Pancreas (tissue), 10 donors: ENCODE data around the gene EIF5A2. TPM values are rescaled to one million over a fixed set of nuclear protein-coding genes. Genes with fewer than 3 reads are reported as not detected.
"Not testable (repeated sequence)": the region's sequence is repeated elsewhere in the genome, so short reads cannot be mapped to it uniquely, and the experiment has no call there.

ENCODE experiments used
- ATAC-seq, 4 donors: fragments of 200-7000 bp; cut with Tn5 transposase; one replicate each; pipeline versions ENCODE4 v1.8.0 to v1.9.1; 2020; ENCODE audit warnings: mild to moderate bottlenecking in 4 of 4, moderate library complexity in 4 of 4
- DNase-seq, 6 donors: peaks; one replicate each; pipeline ENCODE4 v3.0.0-alpha.2; 2020
- FAIRE-seq: peaks from 2 replicates; lab custom pipeline; 2012; peaks lifted over from hg19 to GRCh38; lab: Jason Lieb, UNC
- H3K27ac ChIP-seq, 4 donors: fragments of 200-600 bp; sonication (generic); 1 replicate in 3 of 4; 2 replicates in 1 of 4; pipeline versions ENCODE4 v1.5.0 to v1.8.0; 2020
- H3K27me3 ChIP-seq, 4 donors: fragments of 200-600 bp; one replicate each; pipeline ENCODE4 v1.8.0; 2021
- H3K36me3 ChIP-seq, 3 donors: fragments of 200-600 bp; sonication (generic) in 1 of 3; one replicate each; pipeline versions ENCODE4 v1.5.0 to v1.8.0; 2020 to 2021
- H3K4me1 ChIP-seq, 3 donors: fragments of 200-600 bp; one replicate each; pipeline ENCODE4 v1.8.0; 2021
- H3K4me3 ChIP-seq, 4 donors: fragments of 200-600 bp; sonication (generic) in 2 of 4; one replicate each; pipeline versions ENCODE4 v1.5.0 to v1.8.0; 2020 to 2021
- H3K9me3 ChIP-seq, 4 donors: fragments of 200-600 bp; one replicate each; pipeline ENCODE4 v1.8.0; 2021
- WGBS, 2 donors: extraction: QIAGEN DNeasy Blood & Tissue Kit; methylation state at CpG; one replicate each; pipeline ENCODE4 v1.1.7; 2013; 5-methylcytosine and 5-hydroxymethylcytosine counted together
- intact Hi-C, 3 donors: fragments of 100-400 bp; cut with DNase I; formaldehyde crosslinking; loops; one replicate each; pipeline versions ENCODE4 v1.11.1 to v1.14.2; 2022
- polyA plus RNA-seq, 2 donors: library from polyadenylated mRNA; stranded (reverse); fragments of 200-250 nt; gene quantifications; one replicate each; pipeline ENCODE4 v1.2.3, GENCODE V29; 2013
- total RNA-seq, 6 donors: library from RNA; stranded (reverse); fragmentation: NEBNext Ultra II Directional in 4 of 6; extraction: Animal tissue kit (Norgen Biotek cat#: 25700) in 4 of 6; gene quantifications; one replicate each; pipeline versions ENCODE4 v1.2.1 to v1.2.4, GENCODE V29; 2021 to 2023
- TF ChIP-seq, protein P1 (sequence below), 4 donors: fragments of 200-600 bp; sonication (generic) in 3 of 4; IDR thresholded peaks; one replicate each; pipeline versions ENCODE4 v1.5.0 to v1.8.0; 2021; ENCODE audit warnings: antibody characterized with exemption in 4 of 4
- donor health status: healthy with polysubstance abuse.
- donor health status: DM: no; HTN: no; CAD: no; lungs with moderate emphysema.
- donor health status: DM: no; HTN: no; CAD: no.
- donor health status: control.
- donor health status: control.
- donor health status: Bipolar disorder and iron deficiency.
- donor health status: DM: yes; HTN: yes; CAD: no.
- donor health status: DM: no; HTN: no; CAD: no.
- donor health status: DM: no; HTN: no; CAD: no.
- donor health status: DM: yes; HTN: yes; CAD: no.

Gene EIF5A2
- total and polyA plus RNA-seq, 8 donors, result 0.99 to 6.7 (median 3.9) TPM

DNA sequence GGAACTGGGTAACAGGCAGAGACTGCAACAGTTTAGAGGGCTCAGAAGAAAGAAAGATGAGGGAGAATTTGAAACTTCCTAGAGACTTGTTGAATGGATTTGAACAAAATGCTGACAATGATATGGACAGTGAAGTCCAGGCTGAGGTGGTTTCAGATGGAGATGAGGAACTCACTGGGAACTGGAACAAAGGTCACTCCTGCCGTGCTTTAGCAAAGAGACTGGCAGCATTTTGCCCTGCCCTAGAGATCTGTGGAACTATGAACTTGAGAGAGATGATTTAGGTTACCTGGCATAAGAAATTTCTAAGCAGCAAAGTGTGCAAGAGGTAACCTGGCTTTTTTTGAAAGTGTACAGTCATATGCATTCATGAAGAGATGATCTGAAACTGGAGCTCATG is 11.7 kb downstream of the EIF5A2 start:
- Histone ChIP-seq H3K27me3 (no peaks in the 10 kb centered on the region), H3K27ac (no peak overlapping the region), H3K4me3 (no peak overlapping the region), H3K36me3 (no peaks in the 10 kb centered on the region), H3K4me1 (no peaks in the 10 kb centered on the region), H3K9me3 (no peaks in the 10 kb centered on the region)
- WGBS, 2 donors, result 90 to 94% methylated on average over 1 of the region's 1 CpG
- FAIRE-seq, result no peak
- TF ChIP-seq, protein P1, sequence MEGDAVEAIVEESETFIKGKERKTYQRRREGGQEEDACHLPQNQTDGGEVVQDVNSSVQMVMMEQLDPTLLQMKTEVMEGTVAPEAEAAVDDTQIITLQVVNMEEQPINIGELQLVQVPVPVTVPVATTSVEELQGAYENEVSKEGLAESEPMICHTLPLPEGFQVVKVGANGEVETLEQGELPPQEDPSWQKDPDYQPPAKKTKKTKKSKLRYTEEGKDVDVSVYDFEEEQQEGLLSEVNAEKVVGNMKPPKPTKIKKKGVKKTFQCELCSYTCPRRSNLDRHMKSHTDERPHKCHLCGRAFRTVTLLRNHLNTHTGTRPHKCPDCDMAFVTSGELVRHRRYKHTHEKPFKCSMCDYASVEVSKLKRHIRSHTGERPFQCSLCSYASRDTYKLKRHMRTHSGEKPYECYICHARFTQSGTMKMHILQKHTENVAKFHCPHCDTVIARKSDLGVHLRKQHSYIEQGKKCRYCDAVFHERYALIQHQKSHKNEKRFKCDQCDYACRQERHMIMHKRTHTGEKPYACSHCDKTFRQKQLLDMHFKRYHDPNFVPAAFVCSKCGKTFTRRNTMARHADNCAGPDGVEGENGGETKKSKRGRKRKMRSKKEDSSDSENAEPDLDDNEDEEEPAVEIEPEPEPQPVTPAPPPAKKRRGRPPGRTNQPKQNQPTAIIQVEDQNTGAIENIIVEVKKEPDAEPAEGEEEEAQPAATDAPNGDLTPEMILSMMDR (IDR thresholded peaks at IDR 0.05), result no peak
- no peak for ATAC-seq
- intact Hi-C loops, result no loop called here
- DNase-seq, result no peak

DNA sequence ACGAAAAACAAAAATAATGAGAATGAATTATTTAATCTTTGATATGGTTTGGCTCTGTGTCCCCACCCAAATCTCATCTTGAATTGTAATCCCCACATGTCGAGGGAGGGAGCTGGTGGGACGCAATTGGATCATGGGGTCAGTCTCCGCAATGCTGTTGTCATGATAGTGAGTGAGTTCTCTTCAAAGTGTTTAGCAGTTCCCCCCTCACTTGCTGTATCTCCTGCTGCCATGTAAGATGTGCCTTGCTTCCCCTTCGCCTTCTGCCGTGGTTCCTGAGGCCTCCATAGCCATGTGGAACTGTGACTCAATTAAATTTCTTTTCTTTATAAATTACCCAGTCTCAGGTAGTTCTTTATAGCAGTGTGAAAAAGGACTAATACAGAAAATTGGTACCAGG is 12.1 kb downstream of the EIF5A2 start:
- FAIRE-seq, ATAC-seq: not testable (repeated sequence)
- WGBS, 2 donors, result 87 to 98% methylated on average over 6 of the region's 6 CpGs

DNA sequence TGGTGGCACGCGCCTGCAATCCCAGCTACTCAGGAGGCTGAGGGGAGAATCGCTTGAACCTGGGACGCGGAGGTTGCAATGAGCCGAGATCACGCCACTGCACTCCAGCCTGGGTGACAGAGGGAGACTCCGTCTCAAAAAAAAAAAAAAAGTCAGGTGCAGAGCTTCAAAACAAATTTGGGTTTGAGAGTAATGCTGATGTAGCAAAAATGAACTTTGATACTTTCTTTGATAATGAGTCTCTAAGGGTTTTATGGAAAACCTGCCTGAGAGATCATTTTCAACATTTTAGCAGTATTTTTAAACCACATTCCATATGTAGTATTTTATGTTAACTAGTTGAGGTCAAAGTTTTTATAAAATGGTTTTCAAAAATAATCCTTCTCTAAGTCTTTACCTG is 14.5 kb downstream of the EIF5A2 start:
- FAIRE-seq (no peak), DNase-seq (no peak), ATAC-seq (no peak)
- no peaks in the 10 kb centered on the region for H3K36me3 ChIP-seq
- intact Hi-C loops, result no loop called here
- no peaks in the 10 kb centered on the region for H3K9me3 ChIP-seq
- H3K27me3 ChIP-seq, result no peaks in the 10 kb centered on the region
- TF ChIP-seq, protein P1 (IDR thresholded peaks at IDR 0.05), result no peak
- no peaks in the 10 kb centered on the region for H3K4me1 ChIP-seq
- WGBS, 2 donors, result 97 to 99% methylated on average over 8 of the region's 8 CpGs
- H3K27ac ChIP-seq, result no peak overlapping the region
- H3K4me3 ChIP-seq, result no peak overlapping the region

More for the DNA sequence above, 12.1 kb downstream of the EIF5A2 start:
- H3K9me3 ChIP-seq, H3K4me3 ChIP-seq, DNase-seq, H3K36me3 ChIP-seq, H3K27me3 ChIP-seq, intact Hi-C loops, H3K27ac ChIP-seq, H3K4me1 ChIP-seq: not testable (repeated sequence)

DNA sequence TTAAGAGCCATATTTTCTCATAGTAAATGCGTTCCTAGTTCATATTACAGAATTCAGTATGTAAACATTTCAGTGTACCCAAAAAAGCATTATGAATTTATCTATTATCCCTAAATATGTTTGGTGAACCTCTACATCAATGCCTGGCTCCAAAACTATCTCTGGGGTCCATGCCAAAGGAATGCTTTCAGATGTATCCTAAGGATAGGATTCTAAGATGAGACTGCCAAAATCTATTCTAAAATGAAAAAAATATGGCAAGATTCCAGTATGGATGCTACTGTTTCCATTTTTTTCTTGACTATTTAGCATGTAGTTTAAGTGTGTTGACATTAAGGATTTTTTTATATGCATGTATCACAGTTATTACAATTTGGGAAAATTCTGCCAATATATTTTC is 18.8 kb downstream of the EIF5A2 start:
- ATAC-seq (no peak), FAIRE-seq (no peak), DNase-seq (no peak)
- TF ChIP-seq, protein P1 (IDR thresholded peaks at IDR 0.05), result no peak
- no peaks in the 10 kb centered on the region for H3K36me3 ChIP-seq
- no peak overlapping the region for H3K4me3 ChIP-seq
- 69 to 74% methylated on average over 1 of the region's 1 CpG for WGBS, 2 donors
- H3K27me3 ChIP-seq, result no peaks in the 10 kb centered on the region
- H3K27ac ChIP-seq, result no peak overlapping the region
- H3K4me1 ChIP-seq, result no peaks in the 10 kb centered on the region
- intact Hi-C loops, result no loop called here
- H3K9me3 ChIP-seq, result no peaks in the 10 kb centered on the region

DNA sequence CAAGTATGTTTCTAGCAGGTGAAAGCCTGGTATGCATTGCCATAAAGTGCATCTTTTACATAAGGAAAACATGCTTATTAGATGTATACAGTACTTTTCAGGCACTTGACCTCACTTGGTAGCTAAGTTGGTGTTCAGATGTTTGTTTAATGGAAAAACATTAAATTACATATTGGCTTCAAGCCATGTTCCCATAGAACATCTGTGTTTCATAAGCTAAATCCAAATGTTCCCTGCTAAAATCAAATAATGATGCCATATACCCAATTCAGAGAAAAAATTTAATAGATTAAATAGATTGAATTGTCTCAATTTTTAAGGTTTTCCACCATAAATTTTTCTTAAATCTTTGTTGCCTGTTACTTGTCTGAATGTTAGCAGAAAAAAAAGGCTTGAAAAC is 19.3 kb downstream of the EIF5A2 start:
- intact Hi-C loops, result no loop called here
- H3K9me3 ChIP-seq, result no peaks in the 10 kb centered on the region
- no peak overlapping the region for H3K27ac ChIP-seq
- no peaks in the 10 kb centered on the region for H3K36me3 ChIP-seq
- ATAC-seq (no peak), DNase-seq (no peak), FAIRE-seq (no peak)
- H3K4me3 ChIP-seq, result no peak overlapping the region
- H3K4me1 ChIP-seq, result no peaks in the 10 kb centered on the region
- TF ChIP-seq, protein P1 (IDR thresholded peaks at IDR 0.05), result no peak
- H3K27me3 ChIP-seq, result no peaks in the 10 kb centered on the region

DNA sequence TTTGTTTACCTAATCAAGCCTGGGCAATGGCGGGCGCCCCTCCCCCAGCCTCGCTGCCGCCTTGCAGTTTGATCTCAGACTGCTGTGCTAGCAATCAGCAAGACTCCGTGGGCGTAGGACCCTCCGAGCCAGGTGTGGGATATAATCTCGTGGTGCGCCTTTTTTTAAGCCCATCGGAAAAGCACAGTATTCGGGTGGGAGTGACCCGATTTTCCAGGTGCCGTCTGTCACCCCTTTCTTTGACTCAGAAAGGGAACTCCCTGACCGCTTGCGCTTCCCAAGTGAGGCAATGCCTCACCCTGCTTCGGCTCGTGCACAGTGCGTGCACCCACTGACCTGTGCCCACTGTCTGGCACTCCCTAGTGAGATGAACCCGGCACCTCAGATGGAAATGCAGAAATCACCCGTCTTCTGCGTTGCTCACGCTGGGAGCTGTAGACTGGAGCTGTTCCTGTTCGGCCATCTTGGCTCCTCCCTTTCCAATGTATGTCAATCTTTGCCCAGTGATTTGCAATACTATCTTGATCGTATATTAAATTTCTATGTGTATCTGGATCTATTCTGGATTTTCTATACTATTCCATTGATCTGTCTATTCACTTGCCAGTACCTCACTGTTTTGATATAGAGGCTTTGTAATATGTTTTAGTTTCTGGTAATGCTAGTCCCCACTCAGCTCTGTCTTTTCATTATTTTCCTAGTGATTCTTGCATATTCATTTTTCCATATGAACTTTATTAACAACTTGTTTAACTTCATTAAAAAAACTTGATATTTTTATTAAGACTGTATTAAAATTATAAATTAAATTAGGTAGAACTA is 24.1 kb downstream of the EIF5A2 start:
- FAIRE-seq, H3K27ac ChIP-seq, ATAC-seq, H3K27me3 ChIP-seq, intact Hi-C loops, DNase-seq, H3K4me3 ChIP-seq, H3K36me3 ChIP-seq, H3K4me1 ChIP-seq, H3K9me3 ChIP-seq: not testable (repeated sequence)
- WGBS, 2 donors, result 86 to 87% methylated on average over 20 of the region's 24 CpGs

DNA sequence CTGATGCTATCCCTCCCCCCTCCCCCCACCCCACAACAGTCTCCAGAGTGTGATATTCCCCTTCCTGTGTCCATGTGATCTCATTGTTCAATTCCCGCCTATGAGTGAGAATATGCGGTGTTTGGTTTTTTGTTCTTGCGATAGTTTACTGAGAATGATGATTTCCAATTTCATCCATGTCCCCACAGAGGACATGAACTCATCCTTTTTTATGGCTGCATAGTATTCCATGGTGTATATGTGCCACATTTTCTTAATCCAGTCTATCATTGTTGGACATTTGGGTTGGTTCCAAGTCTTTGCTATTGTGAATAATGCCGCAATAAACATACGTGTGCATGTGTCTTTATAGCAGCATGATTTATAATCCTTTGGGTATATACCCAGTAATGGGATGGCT is 29.7 kb downstream of the EIF5A2 start:
- FAIRE-seq, intact Hi-C loops, H3K27ac ChIP-seq, DNase-seq, ATAC-seq, H3K27me3 ChIP-seq, H3K4me3 ChIP-seq, H3K4me1 ChIP-seq, H3K36me3 ChIP-seq, H3K9me3 ChIP-seq: not testable (repeated sequence)
- WGBS, 2 donors, result 87 to 100% methylated on average over 1 to 3 of the region's 5 CpGs

DNA sequence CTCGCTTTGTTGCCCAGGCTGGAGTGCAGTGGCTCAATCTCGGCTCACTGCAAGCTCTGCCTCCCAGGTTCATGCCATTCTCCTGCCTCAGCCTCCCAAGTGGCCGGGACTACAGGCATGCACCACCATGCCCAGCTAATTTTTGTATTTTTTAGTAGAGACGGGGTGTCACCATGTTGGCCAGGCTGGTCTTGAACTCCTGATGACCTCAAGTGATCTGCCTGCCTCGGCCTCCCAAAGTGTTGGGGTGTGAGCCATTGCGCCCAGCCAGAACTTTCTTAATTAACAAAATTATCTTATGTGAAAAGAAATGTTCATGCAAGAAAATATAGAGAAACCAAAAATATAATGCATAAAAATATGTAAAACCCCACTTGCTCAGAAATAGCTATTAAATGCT is 31.1 kb downstream of the EIF5A2 start:
- H3K4me3 ChIP-seq, DNase-seq, H3K9me3 ChIP-seq, intact Hi-C loops, FAIRE-seq, H3K27ac ChIP-seq, ATAC-seq, H3K27me3 ChIP-seq, H3K36me3 ChIP-seq, H3K4me1 ChIP-seq: not testable (repeated sequence)
- 89 to 91% methylated on average over 6 of the region's 6 CpGs for WGBS, 2 donors
